ENCODE measurements around the gene VAV2. TPM values are rescaled to one million over a fixed set of nuclear protein-coding genes. Genes with fewer than 3 reads are reported as not detected.

Gene VAV2
- total RNA-seq, 2 experiments from 2014 or later = 11.0 to 27.8 TPM

DNA sequence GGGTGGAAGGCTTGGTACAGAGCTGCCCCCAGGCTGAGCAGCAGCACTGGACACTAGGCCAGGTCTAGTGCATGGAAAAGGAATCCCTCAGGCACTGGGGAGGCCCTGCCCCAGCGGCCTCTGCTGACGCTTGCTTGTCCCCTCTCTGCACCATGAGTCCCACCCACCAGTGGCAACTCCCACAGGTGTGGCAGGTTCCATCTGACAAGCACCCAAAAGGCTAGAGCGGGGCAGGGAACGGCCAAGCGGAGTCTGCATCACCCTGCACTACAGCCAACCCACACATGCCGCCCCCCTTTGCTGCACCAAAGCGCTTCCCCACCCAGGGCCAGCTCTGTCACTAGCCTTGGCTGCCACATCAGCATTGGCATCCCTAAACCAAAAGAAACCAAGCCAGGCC lies 138.8 kb downstream of the VAV2 start:
- intact Hi-C loops (cut with micrococcal nuclease; ENCODE audit: unreplicated experiment) = no loop called here
- Histone ChIP-seq H3K27ac (ENCODE audit: low read depth, low read length, poor library complexity, severe bottlenecking) (no peak overlapping the region), H4K20me1 (ENCODE audit: insufficient read depth, low read length) (no peaks in the 10 kb centered on the region), H3K4me1 (ENCODE audit: insufficient read depth, low read length, poor library complexity, severe bottlenecking) (no peaks in the 10 kb centered on the region), H3K9me2 (ENCODE audit: insufficient read depth, low read length) (no peaks in the 10 kb centered on the region), H2AFZ (ENCODE audit: low read length) (no peak overlapping the region), H3K79me2 (ENCODE audit: insufficient read depth, low read depth, low read length) (no peaks in the 10 kb centered on the region), H3K9me3 (ENCODE audit: low read length) (no peaks in the 10 kb centered on the region), H3K36me3 (ENCODE audit: insufficient read depth, low read length) (no peaks in the 10 kb centered on the region), H3K4me2 (ENCODE audit: low read length) (no peak overlapping the region), H3K4me3 (ENCODE audit: low read depth, low read length, poor library complexity, severe bottlenecking) (no peak overlapping the region)
- BruUV-seq (replicated peaks) = no TSS peak
- no peak for DNase-seq (ENCODE audit: low spot score)
- POLR2A ChIA-PET = no interaction called here
- CTCF ChIA-PET (ENCODE audit: unreplicated experiment) = no interaction called here
- TF ChIP-seq EZH2phosphoT487 (IDR thresholded peaks at IDR 0.05; ENCODE audit: borderline replicate concordance, low read depth, low read length) = no peak
- TF ChIP-seq, protein P1, sequence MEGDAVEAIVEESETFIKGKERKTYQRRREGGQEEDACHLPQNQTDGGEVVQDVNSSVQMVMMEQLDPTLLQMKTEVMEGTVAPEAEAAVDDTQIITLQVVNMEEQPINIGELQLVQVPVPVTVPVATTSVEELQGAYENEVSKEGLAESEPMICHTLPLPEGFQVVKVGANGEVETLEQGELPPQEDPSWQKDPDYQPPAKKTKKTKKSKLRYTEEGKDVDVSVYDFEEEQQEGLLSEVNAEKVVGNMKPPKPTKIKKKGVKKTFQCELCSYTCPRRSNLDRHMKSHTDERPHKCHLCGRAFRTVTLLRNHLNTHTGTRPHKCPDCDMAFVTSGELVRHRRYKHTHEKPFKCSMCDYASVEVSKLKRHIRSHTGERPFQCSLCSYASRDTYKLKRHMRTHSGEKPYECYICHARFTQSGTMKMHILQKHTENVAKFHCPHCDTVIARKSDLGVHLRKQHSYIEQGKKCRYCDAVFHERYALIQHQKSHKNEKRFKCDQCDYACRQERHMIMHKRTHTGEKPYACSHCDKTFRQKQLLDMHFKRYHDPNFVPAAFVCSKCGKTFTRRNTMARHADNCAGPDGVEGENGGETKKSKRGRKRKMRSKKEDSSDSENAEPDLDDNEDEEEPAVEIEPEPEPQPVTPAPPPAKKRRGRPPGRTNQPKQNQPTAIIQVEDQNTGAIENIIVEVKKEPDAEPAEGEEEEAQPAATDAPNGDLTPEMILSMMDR (conservative IDR thresholded peaks at IDR 0.05; ENCODE audit: low read length) = no peak

DNA sequence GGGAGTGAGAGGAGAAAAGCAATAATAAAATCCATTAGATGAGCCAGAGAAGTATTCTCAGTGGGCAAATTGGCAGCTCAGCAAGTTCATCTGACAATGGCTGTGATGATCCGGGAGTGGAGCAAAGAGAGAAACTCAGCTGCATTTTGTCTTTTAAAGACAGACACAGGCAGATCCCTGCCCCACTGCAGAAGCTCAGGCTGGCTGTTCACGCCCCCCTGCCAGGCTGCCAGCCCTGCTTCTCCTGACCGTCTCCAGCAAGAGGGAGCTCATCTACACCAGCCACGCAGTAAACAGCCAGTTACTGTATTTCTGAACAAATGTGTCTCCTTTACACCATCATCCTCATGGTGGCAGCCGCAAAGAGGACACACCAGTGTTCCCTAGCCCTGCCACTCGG lies 139.7 kb downstream of the VAV2 start:
- Histone ChIP-seq H2AFZ (ENCODE audit: low read length) (no peak overlapping the region), H4K20me1 (ENCODE audit: insufficient read depth, low read length) (no peaks in the 10 kb centered on the region), H3K79me2 (ENCODE audit: insufficient read depth, low read depth, low read length) (no peaks in the 10 kb centered on the region), H3K9me2 (ENCODE audit: insufficient read depth, low read length) (no peaks in the 10 kb centered on the region), H3K4me1 (ENCODE audit: insufficient read depth, low read length, poor library complexity, severe bottlenecking) (no peaks in the 10 kb centered on the region), H3K27ac (ENCODE audit: low read depth, low read length, poor library complexity, severe bottlenecking) (no peak overlapping the region), H3K4me3 (ENCODE audit: low read depth, low read length, poor library complexity, severe bottlenecking) (no peak overlapping the region), H3K9me3 (ENCODE audit: low read length) (no peaks in the 10 kb centered on the region), H3K36me3 (ENCODE audit: insufficient read depth, low read length) (no peaks in the 10 kb centered on the region), H3K4me2 (ENCODE audit: low read length) (no peak overlapping the region)
- CTCF ChIA-PET (ENCODE audit: unreplicated experiment) = no interaction called here
- BruUV-seq (replicated peaks) = no TSS peak
- no peak for DNase-seq (ENCODE audit: low spot score)
- intact Hi-C loops (cut with micrococcal nuclease; ENCODE audit: unreplicated experiment) = no loop called here
- TF ChIP-seq, protein P1 (conservative IDR thresholded peaks at IDR 0.05; ENCODE audit: low read length) = no peak
- POLR2A ChIA-PET = interaction anchor here (0.6 kb wide), 1 partner anchor 20 kb away, joined by 4 read pairs; no protein-coding TSS in a partner anchor

DNA sequence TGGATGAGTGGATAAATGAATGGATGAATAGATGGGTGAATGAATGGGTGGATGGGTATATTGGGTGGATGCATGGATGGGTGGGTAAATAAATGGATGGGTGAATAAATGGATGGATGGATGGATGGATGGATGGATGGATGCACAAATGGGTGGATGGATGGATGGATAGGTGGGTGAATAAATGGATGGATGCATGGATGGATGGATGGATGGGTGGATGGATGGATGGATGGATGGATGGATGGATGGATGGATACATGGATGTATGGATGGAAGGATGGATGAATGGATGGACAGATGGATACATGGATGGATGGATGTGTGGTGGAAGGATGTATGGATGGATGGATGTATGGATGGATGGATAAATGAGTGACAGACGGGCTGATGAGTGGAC lies 140.4 kb downstream of the VAV2 start:
- no peaks in the 10 kb centered on the region for H3K36me3 ChIP-seq (ENCODE audit: insufficient read depth, low read length)
- H3K9me3 ChIP-seq (ENCODE audit: low read length) = no peaks in the 10 kb centered on the region
- no peaks in the 10 kb centered on the region for H3K9me2 ChIP-seq (ENCODE audit: insufficient read depth, low read length)
- no peaks in the 10 kb centered on the region for H4K20me1 ChIP-seq (ENCODE audit: insufficient read depth, low read length)
- ChIA-PET CTCF (ENCODE audit: unreplicated experiment) (no interaction called here), POLR2A (no interaction called here)
- H3K4me1 ChIP-seq (ENCODE audit: insufficient read depth, low read length, poor library complexity, severe bottlenecking) = no peaks in the 10 kb centered on the region
- no peaks in the 10 kb centered on the region for H3K79me2 ChIP-seq (ENCODE audit: insufficient read depth, low read depth, low read length)
- no peak overlapping the region for H3K27ac ChIP-seq (ENCODE audit: low read depth, low read length, poor library complexity, severe bottlenecking)
- no peak for DNase-seq (ENCODE audit: low spot score)
- no peak for TF ChIP-seq EZH2phosphoT487 (IDR thresholded peaks at IDR 0.05; ENCODE audit: borderline replicate concordance, low read depth, low read length)
- TF ChIP-seq, protein P1 (conservative IDR thresholded peaks at IDR 0.05; ENCODE audit: low read length) = no peak
- H2AFZ ChIP-seq (ENCODE audit: low read length) = no peak overlapping the region
- H3K4me3 ChIP-seq (ENCODE audit: low read depth, low read length, poor library complexity, severe bottlenecking) = no peak overlapping the region
- intact Hi-C loops (cut with micrococcal nuclease; ENCODE audit: unreplicated experiment) = no loop called here
- no TSS peak for BruUV-seq (replicated peaks)
- H3K4me2 ChIP-seq (ENCODE audit: low read length) = no peak overlapping the region
